AG04449 (cell line): ENCODE measurements around the gene UBAP2.

Source experiments
- CTCF ChIA-PET: fragments of 350-600 bp; formaldehyde crosslinking; extraction: SDS; loops from one replicate; lab custom pipeline; 2021; ENCODE audit warnings: antibody characterized with exemption; lab: Yijun Ruan, JAX
- POLR2A ChIA-PET: fragments of 400-600, 350-600 bp; formaldehyde crosslinking; extraction: SDS; loops from one replicate; lab custom pipeline; 2020; ENCODE audit warnings: antibody characterized with exemption, inconsistent platforms; lab: Yijun Ruan, JAX
- DNase-seq: peaks from one replicate; pipeline ENCODE4 v3.0.0-alpha.2; 2010; ENCODE audit warnings: low read depth, low spot score
- H3K4me3 ChIP-seq: 2 replicates; pipeline ENCODE4 v1.5.1; 2011; ENCODE audit warnings: low read depth, mild to moderate bottlenecking, control low read depth, low read length
- TF ChIP-seq, protein P1 (sequence below): IDR thresholded peaks from one replicate; pipeline ENCODE4 v1.5.1; 2011; ENCODE audit warnings: mild to moderate bottlenecking, moderate library complexity, low read length, control low read depth, inconsistent platforms; ENCODE audit not compliant: insufficient read depth; ENCODE audit errors: missing control alignments

Gene UBAP2

DNA sequence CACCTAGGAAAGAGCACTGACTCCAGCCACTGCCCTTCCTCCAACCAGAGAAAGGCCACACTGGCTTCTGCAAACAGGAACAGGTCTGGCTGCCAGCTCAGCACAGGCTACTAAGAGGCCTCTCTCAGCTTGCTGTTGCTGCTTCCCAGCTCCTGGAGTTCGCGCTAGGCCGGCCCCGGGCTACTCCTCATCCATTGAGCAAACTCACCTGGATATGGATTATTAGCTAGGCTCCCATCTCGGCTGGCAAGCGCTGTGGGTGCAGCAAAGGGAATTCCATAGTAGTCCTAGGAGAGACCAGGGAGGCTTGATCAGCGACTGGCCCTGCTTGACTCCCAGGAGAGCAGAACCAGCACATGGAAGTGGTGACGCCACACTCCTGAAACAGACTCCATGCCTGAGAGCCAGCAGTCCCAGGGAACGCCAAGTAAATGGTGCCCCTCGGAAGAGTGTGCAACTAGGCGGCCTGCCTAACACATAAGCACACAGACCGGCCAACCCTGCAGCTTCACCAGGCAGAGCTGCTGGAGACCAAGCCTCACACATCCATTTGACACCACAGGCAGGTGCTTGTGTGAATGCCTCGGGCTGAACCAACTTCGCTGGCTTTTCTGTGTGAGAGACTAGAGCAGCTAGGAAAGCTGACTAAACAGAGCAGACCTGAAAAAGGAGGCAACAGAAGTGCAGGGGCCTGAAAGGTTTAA, 124.5 kb downstream of the UBAP2 start:
- H3K4me3 ChIP-seq: no peak overlapping the region
- CTCF ChIA-PET: interaction anchor here (0.8 to 4.7 kb wide), 19 partner anchors 10 to 455 kb away, joined by 3 to 45 read pairs (median 4); no protein-coding TSS in a partner anchor
- POLR2A ChIA-PET: no interaction called here
- TF ChIP-seq, protein P1, sequence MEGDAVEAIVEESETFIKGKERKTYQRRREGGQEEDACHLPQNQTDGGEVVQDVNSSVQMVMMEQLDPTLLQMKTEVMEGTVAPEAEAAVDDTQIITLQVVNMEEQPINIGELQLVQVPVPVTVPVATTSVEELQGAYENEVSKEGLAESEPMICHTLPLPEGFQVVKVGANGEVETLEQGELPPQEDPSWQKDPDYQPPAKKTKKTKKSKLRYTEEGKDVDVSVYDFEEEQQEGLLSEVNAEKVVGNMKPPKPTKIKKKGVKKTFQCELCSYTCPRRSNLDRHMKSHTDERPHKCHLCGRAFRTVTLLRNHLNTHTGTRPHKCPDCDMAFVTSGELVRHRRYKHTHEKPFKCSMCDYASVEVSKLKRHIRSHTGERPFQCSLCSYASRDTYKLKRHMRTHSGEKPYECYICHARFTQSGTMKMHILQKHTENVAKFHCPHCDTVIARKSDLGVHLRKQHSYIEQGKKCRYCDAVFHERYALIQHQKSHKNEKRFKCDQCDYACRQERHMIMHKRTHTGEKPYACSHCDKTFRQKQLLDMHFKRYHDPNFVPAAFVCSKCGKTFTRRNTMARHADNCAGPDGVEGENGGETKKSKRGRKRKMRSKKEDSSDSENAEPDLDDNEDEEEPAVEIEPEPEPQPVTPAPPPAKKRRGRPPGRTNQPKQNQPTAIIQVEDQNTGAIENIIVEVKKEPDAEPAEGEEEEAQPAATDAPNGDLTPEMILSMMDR: no peak
- no peak for DNase-seq

DNA sequence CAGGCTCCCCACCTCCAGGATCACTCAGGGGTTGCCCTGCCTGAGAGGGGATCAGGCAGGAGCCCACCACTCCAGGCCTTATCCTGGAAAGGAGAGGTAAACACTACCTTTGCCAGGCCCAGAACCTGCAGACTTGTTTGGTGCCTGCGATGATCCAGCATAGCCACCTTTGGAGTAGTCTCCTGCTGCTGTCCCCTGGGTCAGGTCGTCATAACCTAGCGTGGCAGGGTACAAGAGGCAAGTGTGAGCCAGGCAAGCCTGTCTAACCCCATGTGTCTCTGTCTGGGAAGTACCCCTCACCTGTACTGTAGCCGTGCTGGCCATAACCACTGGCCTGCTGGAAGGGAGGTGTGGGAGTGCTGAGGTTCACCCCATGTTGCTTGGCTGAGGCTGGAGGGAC, 125.6 kb downstream of the UBAP2 start:
- POLR2A ChIA-PET: no interaction called here
- H3K4me3 ChIP-seq: no peak overlapping the region
- DNase-seq: no peak
- TF ChIP-seq, protein P1: no peak
- CTCF ChIA-PET: interaction anchor here (0.8 to 4.7 kb wide), 5 partner anchors 9 to 456 kb away, joined by 4 to 36 read pairs (median 17); no protein-coding TSS in a partner anchor

DNA sequence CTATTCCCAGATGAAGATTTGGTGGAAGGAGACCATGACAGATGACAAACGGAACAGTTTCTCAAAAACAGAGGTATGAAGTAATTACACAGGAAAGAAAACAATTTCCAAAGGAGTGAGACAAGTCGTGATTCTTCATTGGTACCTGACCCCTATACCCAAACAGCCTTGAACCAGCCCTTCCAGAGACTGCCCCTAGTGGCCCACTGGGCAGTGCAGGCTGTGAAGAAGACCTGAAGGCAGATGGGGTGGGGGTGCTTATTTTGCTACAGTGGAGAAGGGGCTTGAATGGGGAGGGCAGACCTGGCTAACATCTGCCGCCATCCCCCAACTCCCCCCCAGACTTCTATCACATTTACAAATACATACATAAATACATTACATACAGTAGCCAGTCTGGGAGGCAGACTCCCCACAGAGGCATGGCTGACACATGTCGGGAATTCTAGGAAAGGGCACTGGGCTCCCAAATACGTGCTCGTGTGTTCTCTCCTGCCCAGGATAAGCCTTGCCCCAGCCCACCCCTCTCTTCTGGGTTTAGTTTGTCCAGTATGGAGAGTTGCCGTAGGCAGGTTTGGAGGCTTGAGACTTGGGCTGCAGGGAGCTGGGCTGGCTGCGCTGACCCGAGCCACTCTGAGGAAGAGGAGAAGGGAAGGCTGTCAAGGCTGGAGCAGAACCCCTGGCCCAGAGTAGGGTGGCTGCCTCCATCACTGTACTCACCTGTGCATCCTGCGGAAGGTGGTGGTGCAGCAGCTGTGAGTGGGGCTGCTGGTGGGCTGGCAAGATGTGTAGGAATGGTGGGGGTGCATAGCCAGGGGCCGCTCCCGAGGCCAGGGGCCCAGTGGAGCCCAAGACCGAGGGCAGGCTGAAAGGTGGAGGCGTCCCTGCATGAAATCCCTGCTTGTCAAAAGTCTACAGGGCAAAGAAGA, 126.5 kb downstream of the UBAP2 start:
- POLR2A ChIA-PET: no interaction called here
- TF ChIP-seq, protein P1: peak; percentile 78
- no peak for DNase-seq
- CTCF ChIA-PET: interaction anchor here (0.6 to 4.5 kb wide), 9 partner anchors 8 to 152 kb away, joined by 3 to 28 read pairs (median 3); no protein-coding TSS in a partner anchor
- H3K4me3 ChIP-seq: no peak overlapping the region

DNA sequence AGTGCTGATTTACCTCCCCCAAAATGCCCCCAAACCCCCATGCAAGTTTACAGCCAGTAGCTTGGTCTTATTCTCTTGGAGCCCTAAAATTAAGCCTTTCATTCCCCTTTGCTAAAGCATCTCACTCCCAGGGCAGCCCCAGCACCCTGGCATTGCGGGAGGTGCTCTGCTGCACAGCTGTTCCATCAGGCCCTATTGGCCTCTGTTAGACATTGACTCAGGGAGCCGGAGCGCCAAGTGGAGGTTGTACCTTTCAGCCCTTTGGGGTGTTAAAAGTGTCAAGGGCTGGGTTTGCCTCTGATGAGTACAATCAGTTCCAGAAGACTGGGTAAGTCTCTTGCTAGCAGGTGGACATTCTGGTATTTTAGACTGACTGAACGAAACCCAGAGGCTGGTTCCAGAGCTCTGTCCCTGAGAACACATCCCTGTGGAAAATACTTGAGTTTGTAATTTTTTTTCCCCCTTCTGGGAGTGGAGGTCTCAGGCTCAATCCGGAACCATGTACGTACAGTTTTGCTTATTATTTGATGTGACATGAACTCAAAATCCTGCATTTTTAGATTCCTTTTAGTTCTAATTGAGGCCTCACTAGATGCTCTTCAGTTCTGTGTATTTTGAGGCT, 129.3 kb downstream of the UBAP2 start:
- DNase-seq: no peak
- POLR2A ChIA-PET: no interaction called here
- TF ChIP-seq, protein P1: no peak
- no peak overlapping the region for H3K4me3 ChIP-seq
- CTCF ChIA-PET: interaction anchor here (1.0 to 2.5 kb wide), 6 partner anchors 8 to 105 kb away, joined by 3 to 19 read pairs (median 4); no protein-coding TSS in a partner anchor

DNA sequence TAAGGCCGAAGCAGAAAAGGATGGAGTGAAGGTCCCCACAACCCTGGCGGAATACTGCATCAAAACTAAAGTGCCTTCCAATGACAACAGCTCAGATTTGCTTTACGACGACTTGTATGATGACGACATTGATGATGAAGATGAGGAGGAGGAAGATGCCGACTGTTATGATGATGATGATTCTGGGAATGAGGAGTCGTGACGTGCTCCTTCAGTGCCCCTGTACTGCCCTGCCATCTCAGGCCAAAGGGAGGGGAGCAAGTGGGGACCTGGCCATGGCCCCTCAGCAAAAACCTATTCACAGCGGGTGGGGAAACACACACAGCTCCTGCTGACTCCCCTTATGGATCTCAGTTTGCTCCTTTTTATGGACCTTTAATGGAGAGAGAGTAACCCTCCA, 131.7 kb downstream of the UBAP2 start:
- TF ChIP-seq, protein P1: no peak
- ChIA-PET POLR2A (no interaction called here), CTCF (interaction anchor here (1.0 kb wide), 1 partner anchor 12 kb away, joined by 3 read pairs; no protein-coding TSS in a partner anchor)
- DNase-seq: no peak
- no peak overlapping the region for H3K4me3 ChIP-seq
